ENCODE results near the gene TBL1X.
"Not testable (repeated sequence)": the region's sequence is repeated elsewhere in the genome, so short reads cannot be mapped to it uniquely, and the experiment has no call there.

TBL1X gene

DNA sequence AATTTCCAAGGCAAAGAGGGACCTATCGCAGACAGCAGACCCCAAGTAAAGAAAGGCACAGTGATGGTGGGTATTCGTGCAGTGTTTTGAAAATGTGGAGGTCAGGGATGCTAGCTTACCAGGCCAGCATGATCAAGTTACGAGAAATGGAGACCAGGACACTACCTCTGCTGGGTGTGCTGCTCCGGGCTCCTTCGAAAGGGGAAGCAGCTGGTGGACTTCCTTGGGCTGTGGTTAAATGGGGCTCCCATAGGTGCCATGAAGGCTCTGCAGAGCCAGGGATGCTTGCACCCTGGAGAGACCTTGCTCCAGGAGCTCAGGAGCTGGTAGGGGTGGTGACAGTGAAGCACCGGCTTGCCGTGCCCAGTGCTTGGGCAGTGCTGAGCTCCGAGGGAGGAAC lies 68.8 kb downstream of the TBL1X start:
- in situ Hi-C loops (cut with MboI; ENCODE audit: low sequenced_read_pairs, unreplicated experiment) = no loop called here
- DNase-seq (ENCODE audit: low spot score) = no peak
- TF ChIP-seq, protein P1, sequence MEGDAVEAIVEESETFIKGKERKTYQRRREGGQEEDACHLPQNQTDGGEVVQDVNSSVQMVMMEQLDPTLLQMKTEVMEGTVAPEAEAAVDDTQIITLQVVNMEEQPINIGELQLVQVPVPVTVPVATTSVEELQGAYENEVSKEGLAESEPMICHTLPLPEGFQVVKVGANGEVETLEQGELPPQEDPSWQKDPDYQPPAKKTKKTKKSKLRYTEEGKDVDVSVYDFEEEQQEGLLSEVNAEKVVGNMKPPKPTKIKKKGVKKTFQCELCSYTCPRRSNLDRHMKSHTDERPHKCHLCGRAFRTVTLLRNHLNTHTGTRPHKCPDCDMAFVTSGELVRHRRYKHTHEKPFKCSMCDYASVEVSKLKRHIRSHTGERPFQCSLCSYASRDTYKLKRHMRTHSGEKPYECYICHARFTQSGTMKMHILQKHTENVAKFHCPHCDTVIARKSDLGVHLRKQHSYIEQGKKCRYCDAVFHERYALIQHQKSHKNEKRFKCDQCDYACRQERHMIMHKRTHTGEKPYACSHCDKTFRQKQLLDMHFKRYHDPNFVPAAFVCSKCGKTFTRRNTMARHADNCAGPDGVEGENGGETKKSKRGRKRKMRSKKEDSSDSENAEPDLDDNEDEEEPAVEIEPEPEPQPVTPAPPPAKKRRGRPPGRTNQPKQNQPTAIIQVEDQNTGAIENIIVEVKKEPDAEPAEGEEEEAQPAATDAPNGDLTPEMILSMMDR (IDR thresholded peaks at IDR 0.05; ENCODE audit: borderline replicate concordance, control extremely low read depth, extremely low read depth, insufficient read depth, missing control alignments) = no peak

- TF ChIP-seq, protein P1 (IDR thresholded peaks at IDR 0.05; ENCODE audit: borderline replicate concordance, control extremely low read depth, extremely low read depth, insufficient read depth, missing control alignments) = no peak
- no peak for DNase-seq (ENCODE audit: low spot score)
- in situ Hi-C loops (cut with MboI; ENCODE audit: low sequenced_read_pairs, unreplicated experiment) = no loop called here
These were observed 69.8 kb downstream of the TBL1X start for GRCh38 chrX:9534686-9535085.

- in situ Hi-C loops (cut with MboI; ENCODE audit: low sequenced_read_pairs, unreplicated experiment) = no loop called here
- TF ChIP-seq, protein P1 (IDR thresholded peaks at IDR 0.05; ENCODE audit: borderline replicate concordance, control extremely low read depth, extremely low read depth, insufficient read depth, missing control alignments) = no peak
- DNase-seq (ENCODE audit: low spot score) = no peak
These were observed 70.2 kb downstream of the TBL1X start for GRCh38 chrX:9535101-9535500.

- in situ Hi-C loops (cut with MboI; ENCODE audit: low sequenced_read_pairs, unreplicated experiment); DNase-seq (ENCODE audit: low spot score): not testable (repeated sequence)
These were observed 71.3 kb downstream of the TBL1X start for GRCh38 chrX:9536156-9536555.

DNA sequence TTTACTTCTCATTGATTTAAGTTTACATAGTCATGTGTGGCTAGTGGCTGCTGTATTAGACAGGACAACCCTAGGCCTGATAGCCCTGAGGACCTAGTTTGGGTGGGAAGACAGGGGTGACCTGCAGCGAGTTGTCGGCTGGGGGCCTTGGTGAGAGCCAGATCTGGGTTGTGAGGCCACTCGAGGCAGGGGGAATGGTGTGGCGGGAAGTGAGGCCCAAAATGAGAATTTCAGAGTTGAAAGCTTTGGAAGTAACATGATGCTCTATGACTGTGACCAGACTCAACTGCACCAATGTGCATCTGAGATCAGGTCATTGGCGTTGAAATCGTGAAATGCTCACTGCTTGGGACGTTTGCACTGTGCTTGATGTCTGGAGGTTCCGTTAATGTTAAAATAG lies 72.9 kb downstream of the TBL1X start:
- in situ Hi-C loops (cut with MboI; ENCODE audit: low sequenced_read_pairs, unreplicated experiment) = no loop called here
- DNase-seq (ENCODE audit: low spot score) = no peak
- TF ChIP-seq, protein P1 (IDR thresholded peaks at IDR 0.05; ENCODE audit: borderline replicate concordance, control extremely low read depth, extremely low read depth, insufficient read depth, missing control alignments) = no peak

GRCh38 chrX:9538544-9539045 lies 73.7 kb downstream of the TBL1X start:
- in situ Hi-C loops (cut with MboI; ENCODE audit: low sequenced_read_pairs, unreplicated experiment) = no loop called here
- TF ChIP-seq, protein P1 (IDR thresholded peaks at IDR 0.05; ENCODE audit: borderline replicate concordance, control extremely low read depth, extremely low read depth, insufficient read depth, missing control alignments) = no peak
- no peak for DNase-seq (ENCODE audit: low spot score)

DNA sequence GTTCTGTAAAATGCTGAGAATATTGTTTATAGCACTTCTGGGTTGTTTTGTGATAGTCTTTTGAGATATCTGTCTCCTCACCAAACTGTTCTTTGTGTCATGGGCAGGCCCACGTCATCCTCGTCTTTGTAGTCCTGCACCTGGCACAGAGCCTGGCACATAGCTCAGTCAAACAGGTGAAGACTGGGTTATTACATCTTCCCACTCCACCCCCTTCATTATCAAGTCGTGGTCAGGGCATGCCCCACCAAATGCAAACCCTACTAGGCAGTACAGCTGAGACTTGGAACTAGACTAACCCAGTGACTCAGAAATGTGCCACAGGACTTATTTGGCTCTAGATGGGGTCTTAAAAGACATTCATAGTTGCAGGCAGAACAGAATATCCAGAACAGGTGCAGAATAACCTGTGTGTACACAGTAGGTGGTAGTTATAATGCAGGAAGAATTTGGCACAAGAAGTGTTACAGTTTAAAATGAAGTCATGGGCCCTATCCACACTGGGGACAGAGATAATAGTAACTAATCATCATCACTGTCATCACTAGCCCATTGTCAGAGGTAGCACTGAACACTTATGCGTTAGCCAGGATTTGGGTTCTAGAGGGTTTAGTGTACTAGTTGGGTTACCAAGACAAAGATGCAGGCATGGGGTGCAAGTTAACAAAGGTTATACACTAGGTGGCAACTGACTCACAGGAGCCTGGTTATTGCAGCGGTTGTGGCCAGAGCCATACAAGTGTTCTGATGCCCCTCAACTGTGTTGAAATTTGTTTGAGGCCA lies 74.9 kb downstream of the TBL1X start:
- TF ChIP-seq, protein P1 (IDR thresholded peaks at IDR 0.05; ENCODE audit: borderline replicate concordance, control extremely low read depth, extremely low read depth, insufficient read depth, missing control alignments) = no peak
- in situ Hi-C loops (cut with MboI; ENCODE audit: low sequenced_read_pairs, unreplicated experiment) = no loop called here
- DNase-seq (ENCODE audit: low spot score) = no peak
